Pancreas (tissue), 10 donors: Measurements from ENCODE around the gene SLC12A8. TPM values are rescaled to one million over a fixed set of nuclear protein-coding genes. Genes with fewer than 3 reads are reported as not detected.

Experiments
- ATAC-seq, 4 donors: fragments of 200-7000 bp; cut with Tn5 transposase; one replicate each; pipeline versions ENCODE4 v1.8.0 to v1.9.1; 2020; ENCODE audit warnings: mild to moderate bottlenecking in 4 of 4, moderate library complexity in 4 of 4
- DNase-seq, 6 donors: peaks; one replicate each; pipeline ENCODE4 v3.0.0-alpha.2; 2020
- FAIRE-seq: peaks from 2 replicates; lab custom pipeline; 2012; peaks lifted over from hg19 to GRCh38; lab: Jason Lieb, UNC
- H3K27ac ChIP-seq, 4 donors: fragments of 200-600 bp; sonication (generic); 1 replicate in 3 of 4; 2 replicates in 1 of 4; pipeline versions ENCODE4 v1.5.0 to v1.8.0; 2020
- H3K27me3 ChIP-seq, 4 donors: fragments of 200-600 bp; one replicate each; pipeline ENCODE4 v1.8.0; 2021
- H3K36me3 ChIP-seq, 3 donors: fragments of 200-600 bp; sonication (generic) in 1 of 3; one replicate each; pipeline versions ENCODE4 v1.5.0 to v1.8.0; 2020 to 2021
- H3K4me1 ChIP-seq, 3 donors: fragments of 200-600 bp; one replicate each; pipeline ENCODE4 v1.8.0; 2021
- H3K4me3 ChIP-seq, 4 donors: fragments of 200-600 bp; sonication (generic) in 2 of 4; one replicate each; pipeline versions ENCODE4 v1.5.0 to v1.8.0; 2020 to 2021
- H3K9me3 ChIP-seq, 4 donors: fragments of 200-600 bp; one replicate each; pipeline ENCODE4 v1.8.0; 2021
- WGBS, 2 donors: extraction: QIAGEN DNeasy Blood & Tissue Kit; methylation state at CpG; one replicate each; pipeline ENCODE4 v1.1.7; 2013; 5-methylcytosine and 5-hydroxymethylcytosine counted together
- intact Hi-C, 3 donors: fragments of 100-400 bp; cut with DNase I; formaldehyde crosslinking; loops; one replicate each; pipeline versions ENCODE4 v1.11.1 to v1.14.2; 2022
- polyA plus RNA-seq, 2 donors: library from polyadenylated mRNA; stranded (reverse); fragments of 200-250 nt; gene quantifications; one replicate each; pipeline ENCODE4 v1.2.3, GENCODE V29; 2013
- total RNA-seq, 6 donors: library from RNA; stranded (reverse); fragmentation: NEBNext Ultra II Directional in 4 of 6; extraction: Animal tissue kit (Norgen Biotek cat#: 25700) in 4 of 6; gene quantifications; one replicate each; pipeline versions ENCODE4 v1.2.1 to v1.2.4, GENCODE V29; 2021 to 2023
- TF ChIP-seq, protein P1 (sequence below), 4 donors: fragments of 200-600 bp; sonication (generic) in 3 of 4; IDR thresholded peaks; one replicate each; pipeline versions ENCODE4 v1.5.0 to v1.8.0; 2021; ENCODE audit warnings: antibody characterized with exemption in 4 of 4
- donor health status: healthy with polysubstance abuse.
- donor health status: DM: no; HTN: no; CAD: no; lungs with moderate emphysema.
- donor health status: DM: no; HTN: no; CAD: no.
- donor health status: control.
- donor health status: control.
- donor health status: Bipolar disorder and iron deficiency.
- donor health status: DM: yes; HTN: yes; CAD: no.
- donor health status: DM: no; HTN: no; CAD: no.
- donor health status: DM: no; HTN: no; CAD: no.
- donor health status: DM: yes; HTN: yes; CAD: no.

SLC12A8 gene
- total and polyA plus RNA-seq, 8 donors, result 6.6 to 16.2 (median 12.5) TPM

- DNase-seq (no peak), FAIRE-seq (no peak), ATAC-seq (no peak)
- no peaks in the 10 kb centered on the region for H3K36me3 ChIP-seq
- intact Hi-C loops, result no loop called here
- H3K27me3 ChIP-seq, result no peaks in the 10 kb centered on the region
- H3K9me3 ChIP-seq, result no peaks in the 10 kb centered on the region
- no peak overlapping the region for H3K4me3 ChIP-seq
- no peaks in the 10 kb centered on the region for H3K4me1 ChIP-seq
- WGBS, 2 donors, result 75 to 84% methylated on average over 3 of the region's 3 CpGs
- TF ChIP-seq, protein P1, sequence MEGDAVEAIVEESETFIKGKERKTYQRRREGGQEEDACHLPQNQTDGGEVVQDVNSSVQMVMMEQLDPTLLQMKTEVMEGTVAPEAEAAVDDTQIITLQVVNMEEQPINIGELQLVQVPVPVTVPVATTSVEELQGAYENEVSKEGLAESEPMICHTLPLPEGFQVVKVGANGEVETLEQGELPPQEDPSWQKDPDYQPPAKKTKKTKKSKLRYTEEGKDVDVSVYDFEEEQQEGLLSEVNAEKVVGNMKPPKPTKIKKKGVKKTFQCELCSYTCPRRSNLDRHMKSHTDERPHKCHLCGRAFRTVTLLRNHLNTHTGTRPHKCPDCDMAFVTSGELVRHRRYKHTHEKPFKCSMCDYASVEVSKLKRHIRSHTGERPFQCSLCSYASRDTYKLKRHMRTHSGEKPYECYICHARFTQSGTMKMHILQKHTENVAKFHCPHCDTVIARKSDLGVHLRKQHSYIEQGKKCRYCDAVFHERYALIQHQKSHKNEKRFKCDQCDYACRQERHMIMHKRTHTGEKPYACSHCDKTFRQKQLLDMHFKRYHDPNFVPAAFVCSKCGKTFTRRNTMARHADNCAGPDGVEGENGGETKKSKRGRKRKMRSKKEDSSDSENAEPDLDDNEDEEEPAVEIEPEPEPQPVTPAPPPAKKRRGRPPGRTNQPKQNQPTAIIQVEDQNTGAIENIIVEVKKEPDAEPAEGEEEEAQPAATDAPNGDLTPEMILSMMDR (IDR thresholded peaks at IDR 0.05), result no peak
- H3K27ac ChIP-seq, result no peak overlapping the region
Observed at GRCh38 chr3:125239266-125239665, 26.7 kb upstream of the SLC12A8 start.

DNA sequence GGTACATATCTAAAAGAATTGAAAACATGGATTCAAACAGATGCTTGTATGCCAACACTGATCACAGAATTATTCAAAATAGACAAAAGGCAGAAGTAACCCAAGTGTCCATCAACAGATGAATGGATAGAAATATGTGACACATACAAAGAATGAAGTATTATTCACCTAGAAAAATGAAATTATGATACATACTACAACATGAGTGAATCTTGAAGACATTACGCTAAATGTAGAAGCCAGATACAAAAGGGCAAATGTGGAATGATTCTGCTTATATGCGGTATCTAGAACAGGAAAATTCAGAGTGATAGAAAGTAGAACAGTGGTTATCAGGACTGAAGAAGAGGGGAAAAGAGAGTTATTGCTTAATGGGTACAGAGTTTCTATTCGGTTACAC, 26.2 kb upstream of the SLC12A8 start:
- H3K27ac ChIP-seq, result no peak overlapping the region
- DNase-seq, result no peak
- H3K36me3 ChIP-seq, result no peaks in the 10 kb centered on the region
- no peaks in the 10 kb centered on the region for H3K9me3 ChIP-seq
- intact Hi-C loops, result no loop called here
- H3K4me1 ChIP-seq, result no peaks in the 10 kb centered on the region
- WGBS, 2 donors, result 94 to 96% methylated on average over 3 of the region's 3 CpGs
- ATAC-seq, result no peak
- TF ChIP-seq, protein P1 (IDR thresholded peaks at IDR 0.05), result no peak
- H3K27me3 ChIP-seq, result no peaks in the 10 kb centered on the region
- H3K4me3 ChIP-seq, result no peak overlapping the region
- no peak for FAIRE-seq

DNA sequence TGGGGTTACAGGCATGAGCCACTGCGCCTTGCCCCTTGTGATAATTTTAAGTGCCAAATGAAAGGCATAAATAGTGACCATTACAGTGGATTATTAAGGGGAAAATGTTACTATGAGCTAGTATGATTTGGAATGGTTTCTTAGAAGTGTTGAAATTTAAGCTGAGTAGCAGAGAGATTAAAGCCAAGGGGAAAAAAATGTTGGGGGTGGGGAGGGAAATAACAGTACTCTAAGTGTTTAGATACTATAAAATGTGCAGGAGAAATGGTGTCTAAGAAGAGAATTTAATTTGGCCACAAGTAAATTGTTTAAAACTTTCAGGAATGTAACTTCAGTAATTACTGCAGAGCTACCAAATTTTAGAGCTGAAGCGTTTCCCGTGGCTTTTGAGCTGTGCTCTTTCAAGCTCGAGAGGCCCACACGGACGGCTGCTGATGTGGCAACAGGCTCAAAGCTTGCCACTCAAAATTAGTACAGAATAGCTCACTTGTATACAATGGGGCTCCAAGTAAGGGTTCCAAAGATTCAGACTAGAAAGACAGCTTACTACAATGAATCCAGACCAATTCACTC, 23.9 kb upstream of the SLC12A8 start:
- 94 to 97% methylated on average over 6 of the region's 6 CpGs for WGBS, 2 donors
- H3K27ac ChIP-seq, result no peak overlapping the region
- H3K4me1 ChIP-seq, result no peaks in the 10 kb centered on the region
- intact Hi-C loops, result no loop called here
- no peaks in the 10 kb centered on the region for H3K9me3 ChIP-seq
- TF ChIP-seq, protein P1 (IDR thresholded peaks at IDR 0.05), result no peak
- peaks cover 0 to 9% (median 0%) of the 10 kb centered on the region in 3 donors for H3K36me3 ChIP-seq
- no peak for FAIRE-seq
- no peak overlapping the region for H3K4me3 ChIP-seq
- no peak for DNase-seq
- no peaks in the 10 kb centered on the region for H3K27me3 ChIP-seq
- ATAC-seq, result peak in 1 of 4 donors; percentile 27

DNA sequence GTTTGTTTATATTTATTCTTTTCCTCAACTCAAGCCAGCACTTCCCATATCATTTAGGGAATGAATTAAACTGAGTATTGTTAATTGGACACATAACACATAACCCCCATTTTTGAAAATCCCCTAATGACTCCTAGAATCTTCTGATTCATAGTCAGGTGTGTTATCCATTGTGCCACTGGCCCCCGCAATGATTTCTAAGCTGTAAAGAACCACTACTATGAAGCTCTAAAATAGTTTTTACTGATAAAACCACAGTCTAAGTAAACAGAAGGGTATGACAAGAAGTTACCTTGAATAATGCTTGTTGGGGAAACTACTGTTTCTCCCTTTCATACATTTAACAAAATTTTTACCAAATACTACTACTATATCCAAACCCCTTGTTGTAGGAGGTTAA, 22.3 kb upstream of the SLC12A8 start:
- no peak overlapping the region for H3K4me3 ChIP-seq
- H3K36me3 ChIP-seq, result peaks cover 0 to 9% (median 0%) of the 10 kb centered on the region in 3 donors
- FAIRE-seq, result no peak
- intact Hi-C loops, result no loop called here
- TF ChIP-seq, protein P1 (IDR thresholded peaks at IDR 0.05), result no peak
- H3K27ac ChIP-seq, result no peak overlapping the region
- no peaks in the 10 kb centered on the region for H3K9me3 ChIP-seq
- H3K27me3 ChIP-seq, result no peaks in the 10 kb centered on the region
- ATAC-seq, result no peak
- DNase-seq, result no peak
- WGBS, 2 donors, result 94% methylated on average over 1 of the region's 1 CpG
- no peaks in the 10 kb centered on the region for H3K4me1 ChIP-seq

DNA sequence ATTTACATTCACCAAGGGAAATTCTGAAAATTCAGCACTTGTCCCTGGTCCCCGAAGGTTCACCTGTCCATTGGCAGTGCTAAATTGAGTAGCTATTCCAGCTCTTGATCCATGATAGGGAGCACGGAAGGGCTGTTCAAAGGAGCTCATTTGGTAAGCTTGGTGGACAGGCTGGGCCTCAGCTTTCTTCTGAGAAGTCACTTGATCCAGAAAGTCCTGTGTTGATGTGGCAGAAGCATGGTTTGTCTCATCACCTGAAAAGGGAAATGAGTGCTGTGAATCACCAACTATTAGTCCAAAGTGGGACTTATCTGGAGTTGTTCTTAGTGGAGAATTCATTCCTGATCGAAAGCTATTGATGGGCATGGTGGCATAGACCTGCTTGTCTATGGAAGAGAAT, 19.9 kb upstream of the SLC12A8 start:
- 96% methylated on average over 3 of the region's 3 CpGs for WGBS, 2 donors
- Histone ChIP-seq H3K9me3 (peaks cover 0 to 4% (median 0%) of the 10 kb centered on the region in 4 donors), H3K36me3 (peaks cover 0 to 9% (median 0%) of the 10 kb centered on the region in 3 donors), H3K4me3 (no peak overlapping the region), H3K27me3 (no peaks in the 10 kb centered on the region), H3K4me1 (no peaks in the 10 kb centered on the region), H3K27ac (no peak overlapping the region)
- intact Hi-C loops, result no loop called here
- TF ChIP-seq, protein P1 (IDR thresholded peaks at IDR 0.05), result no peak
- no peak for FAIRE-seq
- no peak for ATAC-seq
- no peak for DNase-seq
